EL (cell line): Measurements from ENCODE around the gene RPP14.

ENCODE experiments used
- DNase-seq: peaks from one replicate; pipeline ENCODE4 v3.0.0-alpha.2; 2016

Gene RPP14

GRCh38 chr3:58292866-58293265 is 13.2 kb upstream of the RPP14 start:
- DNase-seq, result no peak

DNA sequence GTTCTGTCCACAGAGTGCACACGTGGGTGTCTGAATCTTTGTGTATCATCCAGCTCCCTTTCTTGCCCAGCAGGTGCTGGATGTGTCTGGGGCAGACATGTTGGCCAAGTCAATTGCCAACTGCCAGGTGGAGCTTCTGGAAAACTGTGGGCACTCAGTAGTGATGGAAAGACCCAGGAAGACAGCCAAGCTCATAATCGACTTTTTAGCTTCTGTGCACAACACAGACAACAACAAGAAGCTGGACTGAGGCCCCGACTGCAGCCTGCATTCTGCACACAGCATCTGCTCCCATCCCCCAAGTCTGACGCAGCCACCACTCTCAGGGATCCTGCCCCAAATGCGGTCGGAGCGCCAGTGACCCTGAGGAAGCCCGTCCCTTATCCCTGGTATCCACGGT is 12.5 kb upstream of the RPP14 start:
- no peak for DNase-seq

- DNase-seq, result no peak
Observed at GRCh38 chr3:58296269-58296668, 9.8 kb upstream of the RPP14 start.

DNA sequence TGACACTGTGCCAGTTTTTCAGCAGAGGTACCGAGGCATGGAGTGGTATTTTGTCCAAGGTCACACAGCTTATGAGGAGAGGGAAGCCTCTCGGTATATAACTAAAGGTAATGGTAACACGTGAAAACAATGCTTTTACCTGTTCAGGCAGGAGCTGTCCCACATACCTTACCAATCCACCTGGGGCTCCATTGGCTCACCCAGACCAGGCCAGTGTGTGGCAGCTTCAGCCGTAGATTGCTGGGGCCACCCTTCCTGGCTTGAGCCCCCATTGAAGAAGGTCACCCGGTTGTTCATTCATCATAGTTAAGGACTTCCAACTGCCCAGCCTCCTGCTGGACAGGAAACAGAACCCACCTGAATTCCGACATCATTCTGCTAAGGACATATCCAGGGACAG is 9.2 kb upstream of the RPP14 start:
- DNase-seq, result no peak

DNA sequence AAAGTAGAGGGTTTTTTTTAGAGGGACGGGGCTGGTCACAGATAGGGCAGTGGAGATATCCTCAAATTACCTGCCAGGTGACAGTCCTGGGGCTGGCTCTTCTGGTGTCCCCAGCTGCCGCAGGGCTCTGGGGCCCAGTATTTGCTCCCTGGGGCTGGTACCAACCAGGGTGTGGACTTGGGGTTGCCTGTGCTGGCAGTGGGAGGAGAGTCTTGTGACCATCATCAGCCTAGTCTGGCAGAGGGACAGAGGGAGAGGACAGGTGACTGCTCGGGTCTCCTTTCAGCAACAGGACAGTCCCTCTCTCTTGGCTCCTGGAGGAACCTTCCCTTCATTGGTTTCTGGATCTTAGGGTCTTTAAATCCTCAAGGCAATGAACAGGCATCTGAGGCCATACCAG is 7.9 kb upstream of the RPP14 start:
- no peak for DNase-seq

DNA sequence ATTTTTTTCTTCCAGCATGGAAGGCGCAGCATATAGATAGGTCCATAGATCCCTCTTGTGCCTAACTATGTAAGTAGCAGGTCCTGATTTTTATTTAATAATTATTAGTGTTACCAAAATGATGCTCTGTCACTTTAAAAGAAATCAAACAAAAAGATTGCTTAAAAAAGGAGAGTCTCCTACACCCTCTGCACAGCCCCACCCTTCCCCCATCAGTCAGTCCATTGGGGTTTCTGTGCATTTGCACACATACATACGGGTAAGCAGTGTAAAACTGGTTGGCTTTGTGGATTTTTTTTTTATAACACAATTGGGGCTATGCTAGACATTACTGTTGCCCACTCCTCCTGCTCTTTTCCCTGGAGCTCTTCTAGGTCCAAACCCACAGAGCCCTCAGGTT is 7.0 kb upstream of the RPP14 start:
- DNase-seq, result no peak

DNA sequence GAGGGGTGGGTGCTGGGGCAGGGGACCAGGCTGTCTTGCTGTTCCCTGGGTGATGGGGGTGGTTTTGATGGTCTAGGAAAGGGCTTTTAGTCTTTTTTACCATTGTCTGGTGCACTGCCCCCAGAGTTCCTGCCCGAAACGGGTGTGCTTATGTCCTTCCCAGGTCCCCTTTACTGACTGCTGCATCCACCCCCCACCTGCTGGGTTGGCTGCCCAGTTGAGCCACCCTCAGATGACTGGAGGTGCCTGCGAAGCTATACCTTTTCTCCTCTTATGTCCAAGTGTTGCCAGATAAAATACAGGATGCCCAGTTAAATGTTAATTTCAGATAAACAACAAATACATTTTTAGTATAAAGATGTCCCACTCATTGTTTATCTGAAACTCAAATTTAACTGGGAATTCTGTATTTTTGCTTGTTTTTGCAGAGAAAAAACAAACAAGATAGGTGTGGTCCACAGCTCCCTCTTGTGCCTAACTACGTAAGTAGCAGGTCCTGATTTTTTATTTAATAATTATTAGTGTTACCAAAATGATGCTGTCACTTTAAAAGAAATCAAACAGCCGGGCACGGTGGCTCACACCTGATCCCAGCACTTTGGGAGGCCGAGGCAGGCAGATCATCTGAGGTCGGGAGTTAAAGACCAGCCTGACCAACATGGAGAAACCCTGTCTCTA is 6.1 kb upstream of the RPP14 start:
- peak; percentile 36 for DNase-seq

GRCh38 chr3:58307639-58308215 is 1.7 kb downstream of the RPP14 start:
- peak; percentile 56 for DNase-seq

- no peak for DNase-seq
Observed at GRCh38 chr3:58308728-58309127, 2.7 kb downstream of the RPP14 start.

GRCh38 chr3:58317811-58318210 is 11.8 kb downstream of the RPP14 start:
- DNase-seq, result no peak

DNA sequence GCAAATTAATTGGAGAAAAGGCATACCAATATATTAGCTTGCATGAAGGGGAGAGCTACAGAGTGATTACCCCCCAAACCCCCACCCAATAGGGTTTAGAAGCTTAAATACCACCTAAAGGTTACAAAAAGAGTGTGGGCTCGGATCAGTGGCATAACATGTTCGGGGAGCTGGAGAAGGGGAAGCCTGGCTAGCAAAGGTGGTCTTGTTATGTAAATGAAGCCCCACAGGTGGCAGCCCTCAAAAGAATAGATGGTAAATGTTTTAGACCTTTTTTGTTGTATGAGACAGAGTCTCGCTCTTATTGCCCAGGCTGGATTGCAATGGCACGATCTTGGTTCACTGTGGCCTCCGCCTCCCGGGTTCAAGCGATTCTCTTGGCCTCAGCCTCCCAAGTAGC is 15.7 kb downstream of the RPP14 start:
- no peak for DNase-seq

DNA sequence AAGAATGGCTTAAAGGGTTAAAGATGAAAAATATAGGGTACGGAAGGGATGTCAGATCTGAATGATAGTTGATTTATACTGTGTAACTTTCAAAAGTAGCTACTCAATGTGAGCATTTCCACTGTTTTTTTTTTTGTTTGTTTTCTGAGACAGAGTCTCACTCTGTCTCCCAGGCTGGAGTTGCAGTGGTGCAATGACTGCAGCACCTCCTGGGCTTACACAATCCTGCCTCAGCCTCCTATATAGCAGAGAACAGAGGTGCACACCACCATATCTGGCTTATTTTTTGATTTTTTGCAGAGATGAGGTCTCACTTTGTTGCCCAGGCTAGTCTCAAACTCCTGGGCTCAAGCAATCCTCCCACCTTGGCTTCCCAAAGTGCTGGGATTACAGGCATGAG is 16.7 kb downstream of the RPP14 start:
- DNase-seq, result no peak

DNA sequence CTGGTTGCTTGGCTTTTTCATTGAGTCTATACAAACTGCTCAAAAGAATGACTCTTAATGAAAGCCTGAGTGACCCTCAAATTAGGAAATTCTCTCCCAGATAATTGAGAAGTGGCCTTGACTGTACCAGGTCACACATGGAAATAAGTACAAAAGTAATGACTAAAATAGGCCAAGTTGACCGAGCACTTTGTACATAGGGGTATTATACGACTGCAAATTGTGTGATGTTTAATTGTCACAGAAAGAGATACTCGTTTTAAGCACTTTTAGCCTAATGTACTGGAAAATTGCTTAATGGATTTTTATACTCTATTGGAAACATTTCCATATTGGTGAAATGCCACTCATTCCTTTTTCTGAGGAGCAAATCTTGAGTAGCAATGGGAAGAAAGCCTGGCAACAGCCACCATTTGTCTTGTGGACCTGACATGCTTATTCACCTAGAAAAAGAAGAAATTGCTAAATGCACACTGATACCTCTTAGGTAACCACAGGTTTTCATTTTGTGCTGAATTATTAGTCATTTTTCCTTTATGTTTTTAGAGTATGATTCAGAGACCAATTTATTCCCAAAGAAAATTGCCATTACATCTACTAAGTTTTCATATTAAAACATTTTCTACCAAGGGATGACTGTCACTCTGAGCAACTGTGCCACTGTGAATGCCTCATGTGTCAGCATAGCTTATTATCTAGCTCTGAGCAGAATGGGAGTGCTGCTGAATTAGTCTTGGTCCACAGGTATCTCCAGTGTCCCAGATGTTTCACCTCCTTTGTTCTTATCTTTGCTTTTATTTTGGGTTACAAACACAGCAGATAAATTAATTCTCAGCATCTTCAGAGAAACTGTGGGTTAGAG is 17.7 kb downstream of the RPP14 start:
- DNase-seq, result no peak

DNA sequence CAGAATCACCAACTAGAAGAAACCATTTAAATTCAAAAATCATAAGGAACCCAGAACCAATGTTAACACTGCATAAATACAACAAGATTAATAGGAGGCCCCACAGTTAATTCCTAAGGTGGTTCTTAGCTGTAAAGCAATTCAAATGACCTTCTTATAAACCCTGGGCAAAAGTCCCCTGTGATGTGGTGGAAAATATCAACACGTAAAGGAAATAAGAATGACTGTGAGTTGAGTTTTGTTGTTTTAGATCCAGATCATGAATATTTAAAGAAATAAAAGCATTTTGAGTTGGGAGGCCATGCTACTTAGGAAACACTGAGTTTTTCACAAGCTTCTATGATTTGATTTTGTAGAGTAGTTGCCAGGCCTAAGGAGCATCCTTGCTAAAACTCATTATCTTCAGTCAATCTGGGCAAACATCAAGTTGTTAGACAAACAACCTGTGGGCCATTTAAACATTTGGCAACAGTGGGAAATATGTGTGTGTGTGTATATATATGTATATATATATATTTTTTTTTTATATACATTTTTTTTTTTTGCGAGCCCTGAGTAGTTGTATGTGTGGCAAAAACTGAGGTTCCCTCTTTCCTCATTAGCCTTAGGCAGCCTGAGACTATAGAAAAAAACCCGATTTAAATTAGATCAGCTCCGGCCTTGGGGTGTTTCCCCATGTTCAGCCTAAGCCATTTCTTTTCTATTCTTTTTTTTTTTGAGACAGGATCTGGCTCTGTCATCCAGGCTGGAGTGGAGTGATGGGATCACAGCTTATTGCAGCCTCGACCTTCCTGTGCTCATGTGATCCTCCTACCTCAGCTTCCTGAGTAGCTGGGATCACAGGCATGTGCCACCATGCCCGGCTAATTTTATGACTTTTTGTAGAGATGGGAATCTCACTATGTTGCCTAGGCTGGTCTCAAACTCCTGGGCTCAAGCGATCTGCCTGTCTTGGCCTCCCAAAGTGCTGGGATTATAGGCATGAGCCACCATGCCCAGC is 18.6 kb downstream of the RPP14 start:
- DNase-seq, result no peak

DNA sequence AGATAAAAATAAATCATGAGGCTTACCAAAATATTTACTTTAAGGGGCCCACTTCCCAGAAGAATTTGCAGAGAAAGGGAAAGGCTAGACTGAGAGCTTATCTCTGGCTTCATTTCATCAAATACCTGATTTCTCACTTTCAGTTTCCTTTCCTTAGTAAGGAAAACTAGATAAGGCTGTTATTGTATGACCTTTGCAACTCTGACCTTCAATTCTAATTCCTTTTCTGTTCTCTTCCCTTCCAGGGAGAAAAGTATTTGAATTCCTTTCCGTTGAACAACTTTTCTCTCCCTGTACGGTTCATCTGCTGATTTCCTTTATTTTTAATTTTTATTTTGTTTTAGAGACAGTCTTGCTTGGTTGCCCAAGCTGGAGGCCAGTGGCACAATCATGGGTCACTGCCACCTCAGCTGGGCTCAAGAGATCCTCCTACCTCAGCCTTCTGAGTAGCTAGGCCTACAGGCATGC is 19.5 kb downstream of the RPP14 start:
- peak; percentile 8 for DNase-seq

GRCh38 chr3:58326267-58326900 is 20.3 kb downstream of the RPP14 start:
- no peak for DNase-seq

GRCh38 chr3:58329150-58329921 is 23.3 kb downstream of the RPP14 start:
- DNase-seq, result no peak

GRCh38 chr3:58329922-58330413 is 23.9 kb downstream of the RPP14 start:
- DNase-seq, result no peak

GRCh38 chr3:58331593-58332152 is 25.6 kb downstream of the RPP14 start:
- DNase-seq, result no peak

- peak; percentile 77 for DNase-seq
Observed at GRCh38 chr3:58332575-58333188, 26.6 kb downstream of the RPP14 start, which contains the start of gene PXK. TSS of gene PXK (plus strand) at chr3:58332892. CDS start at chr3:58332989, 97 bp downstream.
